Measurements from ENCODE around the gene APOBEC3G.
A peak's percentile ranks its signal among the peaks of the same experiment; 100 is the strongest.

Gene APOBEC3G

GRCh38 chr22:39094717-39095389 lies 17.8 kb downstream of the APOBEC3G start:
- Histone ChIP-seq H3K4me3 (ENCODE audit: low read depth, low read length) (no peak overlapping the region), H3K9ac (ENCODE audit: low read length) (no peak overlapping the region), H3K36me3 (ENCODE audit: control insufficient read depth, insufficient read depth, low read length) (no peaks in the 10 kb centered on the region), H3K9me3 (ENCODE audit: control insufficient read depth, insufficient read depth, low read depth, low read length) (no peaks in the 10 kb centered on the region), H3K27ac (ENCODE audit: low read depth, low read length) (no peak overlapping the region), H3K4me1 (ENCODE audit: control insufficient read depth, insufficient read depth, low read length) (peaks cover 26% of the 10 kb centered on the region), H3K27me3 (ENCODE audit: control insufficient read depth, insufficient read depth, low read length) (no peaks in the 10 kb centered on the region)

GRCh38 chr22:39095971-39096370 lies 18.9 kb downstream of the APOBEC3G start:
- H3K36me3 ChIP-seq (ENCODE audit: control insufficient read depth, insufficient read depth, low read length), result no peaks in the 10 kb centered on the region
- H3K4me1 ChIP-seq (ENCODE audit: control insufficient read depth, insufficient read depth, low read length), result peaks cover 32% of the 10 kb centered on the region

GRCh38 chr22:39097098-39098020 lies 20.3 kb downstream of the APOBEC3G start, which contains the start of gene APOBEC3H:
TSS of gene APOBEC3H (plus strand) at chr22:39097244. CDS start at chr22:39100279, 3,035 bp downstream.
- 0 out of 2 replicates have a peak within 1 kb of the TSS, but pooled peaks have one; percentile 10 for H3K27ac ChIP-seq (ENCODE audit: low read depth, low read length)
- H3K9me3 ChIP-seq (ENCODE audit: control insufficient read depth, insufficient read depth, low read depth, low read length), result no peaks in the 10 kb centered on the region
- H3K36me3 ChIP-seq (ENCODE audit: control insufficient read depth, insufficient read depth, low read length), result no peaks in the 10 kb centered on the region
- H3K27me3 ChIP-seq (ENCODE audit: control insufficient read depth, insufficient read depth, low read length), result no peaks in the 10 kb centered on the region
- peak within 1 kb of the TSS; percentile 40 for H3K9ac ChIP-seq (ENCODE audit: low read length)
- peaks cover 40% of the 10 kb centered on the region for H3K4me1 ChIP-seq (ENCODE audit: control insufficient read depth, insufficient read depth, low read length)
- no peak within 1 kb of the TSS for H3K4me3 ChIP-seq (ENCODE audit: low read depth, low read length)

More at GRCh38 chr22:39095971-39096370, 18.9 kb downstream of the APOBEC3G start:
- Histone ChIP-seq H3K4me3 (ENCODE audit: low read depth, low read length) (no peak overlapping the region), H3K27ac (ENCODE audit: low read depth, low read length) (no peak overlapping the region), H3K9me3 (ENCODE audit: control insufficient read depth, insufficient read depth, low read depth, low read length) (no peaks in the 10 kb centered on the region), H3K9ac (ENCODE audit: low read length) (no peak overlapping the region), H3K27me3 (ENCODE audit: control insufficient read depth, insufficient read depth, low read length) (no peaks in the 10 kb centered on the region)

GRCh38 chr22:39098026-39098425 lies 21.0 kb downstream of the APOBEC3G start:
- Histone ChIP-seq H3K4me1 (ENCODE audit: control insufficient read depth, insufficient read depth, low read length) (peaks cover 40% of the 10 kb centered on the region), H3K4me3 (ENCODE audit: low read depth, low read length) (no peak overlapping the region), H3K36me3 (ENCODE audit: control insufficient read depth, insufficient read depth, low read length) (no peaks in the 10 kb centered on the region), H3K27ac (ENCODE audit: low read depth, low read length) (0 out of 2 replicates have a peak overlapping the region, but pooled peaks have one; percentile 5), H3K9me3 (ENCODE audit: control insufficient read depth, insufficient read depth, low read depth, low read length) (no peaks in the 10 kb centered on the region), H3K27me3 (ENCODE audit: control insufficient read depth, insufficient read depth, low read length) (no peaks in the 10 kb centered on the region), H3K9ac (ENCODE audit: low read length) (no peak overlapping the region)

- H3K9ac ChIP-seq (ENCODE audit: low read length), result no peak overlapping the region
- H3K27me3 ChIP-seq (ENCODE audit: control insufficient read depth, insufficient read depth, low read length), result no peaks in the 10 kb centered on the region
- no peaks in the 10 kb centered on the region for H3K9me3 ChIP-seq (ENCODE audit: control insufficient read depth, insufficient read depth, low read depth, low read length)
- H3K27ac ChIP-seq (ENCODE audit: low read depth, low read length), result no peak overlapping the region
- no peak overlapping the region for H3K4me3 ChIP-seq (ENCODE audit: low read depth, low read length)
- no peaks in the 10 kb centered on the region for H3K36me3 ChIP-seq (ENCODE audit: control insufficient read depth, insufficient read depth, low read length)
- peaks cover 40% of the 10 kb centered on the region for H3K4me1 ChIP-seq (ENCODE audit: control insufficient read depth, insufficient read depth, low read length)
Observed at GRCh38 chr22:39098576-39098975, 21.5 kb downstream of the APOBEC3G start.

- Histone ChIP-seq H3K9ac (ENCODE audit: low read length) (no peak overlapping the region), H3K27me3 (ENCODE audit: control insufficient read depth, insufficient read depth, low read length) (no peaks in the 10 kb centered on the region), H3K36me3 (ENCODE audit: control insufficient read depth, insufficient read depth, low read length) (no peaks in the 10 kb centered on the region), H3K4me1 (ENCODE audit: control insufficient read depth, insufficient read depth, low read length) (peaks cover 35% of the 10 kb centered on the region), H3K9me3 (ENCODE audit: control insufficient read depth, insufficient read depth, low read depth, low read length) (no peaks in the 10 kb centered on the region), H3K4me3 (ENCODE audit: low read depth, low read length) (no peak overlapping the region), H3K27ac (ENCODE audit: low read depth, low read length) (no peak overlapping the region)
Observed at GRCh38 chr22:39101226-39101625, 24.2 kb downstream of the APOBEC3G start.

GRCh38 chr22:39103431-39103830 lies 26.4 kb downstream of the APOBEC3G start:
- H3K9me3 ChIP-seq (ENCODE audit: control insufficient read depth, insufficient read depth, low read depth, low read length), result no peaks in the 10 kb centered on the region
- no peak overlapping the region for H3K9ac ChIP-seq (ENCODE audit: low read length)
- no peaks in the 10 kb centered on the region for H3K27me3 ChIP-seq (ENCODE audit: control insufficient read depth, insufficient read depth, low read length)
- peaks cover 16% of the 10 kb centered on the region for H3K4me1 ChIP-seq (ENCODE audit: control insufficient read depth, insufficient read depth, low read length)
- H3K27ac ChIP-seq (ENCODE audit: low read depth, low read length), result no peak overlapping the region
- no peak overlapping the region for H3K4me3 ChIP-seq (ENCODE audit: low read depth, low read length)
- no peaks in the 10 kb centered on the region for H3K36me3 ChIP-seq (ENCODE audit: control insufficient read depth, insufficient read depth, low read length)

- Histone ChIP-seq H3K9me3 (ENCODE audit: control insufficient read depth, insufficient read depth, low read depth, low read length) (no peaks in the 10 kb centered on the region), H3K36me3 (ENCODE audit: control insufficient read depth, insufficient read depth, low read length) (no peaks in the 10 kb centered on the region), H3K27ac (ENCODE audit: low read depth, low read length) (no peak overlapping the region), H3K4me1 (ENCODE audit: control insufficient read depth, insufficient read depth, low read length) (peaks cover 13% of the 10 kb centered on the region), H3K27me3 (ENCODE audit: control insufficient read depth, insufficient read depth, low read length) (no peaks in the 10 kb centered on the region), H3K9ac (ENCODE audit: low read length) (no peak overlapping the region), H3K4me3 (ENCODE audit: low read depth, low read length) (no peak overlapping the region)
Observed at GRCh38 chr22:39106326-39106725, 29.3 kb downstream of the APOBEC3G start.

- H3K9ac ChIP-seq (ENCODE audit: low read length), result no peak overlapping the region
- H3K36me3 ChIP-seq (ENCODE audit: control insufficient read depth, insufficient read depth, low read length), result no peaks in the 10 kb centered on the region
- H3K4me3 ChIP-seq (ENCODE audit: low read depth, low read length), result no peak overlapping the region
- no peak overlapping the region for H3K27ac ChIP-seq (ENCODE audit: low read depth, low read length)
- peaks cover 9% of the 10 kb centered on the region for H3K4me1 ChIP-seq (ENCODE audit: control insufficient read depth, insufficient read depth, low read length)
- no peaks in the 10 kb centered on the region for H3K9me3 ChIP-seq (ENCODE audit: control insufficient read depth, insufficient read depth, low read depth, low read length)
- H3K27me3 ChIP-seq (ENCODE audit: control insufficient read depth, insufficient read depth, low read length), result no peaks in the 10 kb centered on the region
Observed at GRCh38 chr22:39108487-39108886, 31.4 kb downstream of the APOBEC3G start.

GRCh38 chr22:39109361-39109760 lies 32.3 kb downstream of the APOBEC3G start:
- Histone ChIP-seq H3K36me3 (ENCODE audit: control insufficient read depth, insufficient read depth, low read length) (no peaks in the 10 kb centered on the region), H3K27me3 (ENCODE audit: control insufficient read depth, insufficient read depth, low read length) (no peaks in the 10 kb centered on the region), H3K4me3 (ENCODE audit: low read depth, low read length) (no peak overlapping the region), H3K9ac (ENCODE audit: low read length) (no peak overlapping the region), H3K9me3 (ENCODE audit: control insufficient read depth, insufficient read depth, low read depth, low read length) (no peaks in the 10 kb centered on the region), H3K4me1 (ENCODE audit: control insufficient read depth, insufficient read depth, low read length) (peaks cover 17% of the 10 kb centered on the region), H3K27ac (ENCODE audit: low read depth, low read length) (no peak overlapping the region)

All from HUES6 (cell line).